ENCODE measurements around the gene AIG1.
"Not testable (repeated sequence)": the region's sequence is repeated elsewhere in the genome, so short reads cannot be mapped to it uniquely, and the experiment has no call there.

Gene AIG1

GRCh38 chr6:143135325-143135724 is 74.6 kb downstream of the AIG1 start:
- no peak for DNase-seq

- DNase-seq = no peak
These were observed 75.3 kb downstream of the AIG1 start for GRCh38 chr6:143135797-143136561.

GRCh38 chr6:143136647-143137046 is 76.0 kb downstream of the AIG1 start:
- DNase-seq = no peak

GRCh38 chr6:143139239-143139784 is 78.6 kb downstream of the AIG1 start:
- no peak for DNase-seq

- not testable (repeated sequence) for DNase-seq
These were observed 79.2 kb downstream of the AIG1 start for GRCh38 chr6:143139884-143140283.

GRCh38 chr6:143140767-143141166 is 80.1 kb downstream of the AIG1 start:
- no peak for DNase-seq

GRCh38 chr6:143141442-143141841 is 80.8 kb downstream of the AIG1 start:
- DNase-seq = no peak

GRCh38 chr6:143146186-143146851 is 85.6 kb downstream of the AIG1 start:
- DNase-seq = no peak

- no peak for DNase-seq
These were observed 89.1 kb downstream of the AIG1 start for GRCh38 chr6:143149771-143150170.

GRCh38 chr6:143150281-143150680 is 89.6 kb downstream of the AIG1 start:
- no peak for DNase-seq

GRCh38 chr6:143151381-143151780 is 90.7 kb downstream of the AIG1 start:
- DNase-seq = no peak

GRCh38 chr6:143155681-143156080 is 95.0 kb downstream of the AIG1 start:
- DNase-seq = no peak

GRCh38 chr6:143157131-143157530 is 96.4 kb downstream of the AIG1 start:
- DNase-seq = no peak

GRCh38 chr6:143158113-143158581 is 97.5 kb downstream of the AIG1 start:
- DNase-seq = no peak

GRCh38 chr6:143159001-143159400 is 98.3 kb downstream of the AIG1 start:
- no peak for DNase-seq

GRCh38 chr6:143160015-143160414 is 99.3 kb downstream of the AIG1 start:
- no peak for DNase-seq

GRCh38 chr6:143160439-143161220 is 99.9 kb downstream of the AIG1 start:
- DNase-seq = no peak

- no peak for DNase-seq
These were observed 102.9 kb downstream of the AIG1 start for GRCh38 chr6:143163621-143164020.

- DNase-seq = no peak
These were observed 103.9 kb downstream of the AIG1 start for GRCh38 chr6:143164565-143165105.

GRCh38 chr6:143165315-143165855 is 104.7 kb downstream of the AIG1 start:
- DNase-seq = no peak

GRCh38 chr6:143166247-143166695 is 105.6 kb downstream of the AIG1 start:
- DNase-seq = no peak

- no peak for DNase-seq
These were observed 106.5 kb downstream of the AIG1 start for GRCh38 chr6:143167224-143167623.

- DNase-seq = not testable (repeated sequence)
These were observed 107.7 kb downstream of the AIG1 start for GRCh38 chr6:143168396-143168816.
